HEK293 (cell line): ENCODE data around the gene SNX13.
A peak's percentile ranks its signal among the peaks of the same experiment; 100 is the strongest.

Source experiments
- IKZF3 ChIP-seq: fragments of 450-650 bp; IDR thresholded peaks from 2 replicates; pipeline ENCODE4 v1.5.0; 2018; ENCODE audit warnings: missing biosample characterization, mild to moderate bottlenecking, missing genetic modification characterization, moderate library complexity
- YY1 ChIP-seq: fragments of 450-650 bp; formaldehyde crosslinking; IDR thresholded peaks from 2 replicates; pipeline ENCODE4 v1.5.1; 2018; ENCODE audit warnings: missing biosample characterization, missing genetic modification characterization
- YY2 ChIP-seq: fragments of 450-650 bp; formaldehyde crosslinking; IDR thresholded peaks from 2 replicates; pipeline ENCODE4 v1.5.1; 2016; ENCODE audit warnings: missing biosample characterization, missing genetic modification characterization
- ZBTB48 ChIP-seq: fragments of 450-650 bp; formaldehyde crosslinking; IDR thresholded peaks from 2 replicates; pipeline ENCODE4 v1.5.1; 2016; ENCODE audit warnings: missing biosample characterization, missing genetic modification characterization
- ZNF138 ChIP-seq: fragments of 450-650 bp; formaldehyde crosslinking; IDR thresholded peaks from 2 replicates; pipeline ENCODE4 v1.5.1; 2016; ENCODE audit warnings: missing biosample characterization, missing genetic modification characterization, borderline replicate concordance
- ZNF211 ChIP-seq: fragments of 450-650 bp; formaldehyde crosslinking; IDR thresholded peaks from 2 replicates; pipeline ENCODE4 v1.5.1; 2016; ENCODE audit warnings: low read depth, missing biosample characterization, missing genetic modification characterization
- ZNF221 ChIP-seq: fragments of 450-650 bp; formaldehyde crosslinking; IDR thresholded peaks from 2 replicates; pipeline ENCODE4 v1.5.1; 2017; ENCODE audit warnings: missing biosample characterization, missing genetic modification characterization, borderline replicate concordance
- ZNF335 ChIP-seq: fragments of 450-650 bp; formaldehyde crosslinking; conservative IDR thresholded peaks from 2 replicates; pipeline ENCODE4 v1.5.1; 2016; ENCODE audit warnings: missing biosample characterization, missing genetic modification characterization
- ZNF341 ChIP-seq: fragments of 450-650 bp; formaldehyde crosslinking; IDR thresholded peaks from 2 replicates; pipeline ENCODE4; 2016; ENCODE audit warnings: low read depth, missing biosample characterization, missing genetic modification characterization
- ZNF404 ChIP-seq: fragments of 450-650 bp; formaldehyde crosslinking; IDR thresholded peaks from 2 replicates; pipeline ENCODE4 v1.5.1; 2017; ENCODE audit warnings: missing biosample characterization, missing genetic modification characterization
- ZNF510 ChIP-seq: fragments of 450-650 bp; formaldehyde crosslinking; IDR thresholded peaks from 2 replicates; pipeline ENCODE4 v1.5.1; 2018; ENCODE audit warnings: mild to moderate bottlenecking, missing genetic modification characterization, missing biosample characterization; ENCODE audit not compliant: insufficient replicate concordance
- ZNF623 ChIP-seq: fragments of 450-650 bp; formaldehyde crosslinking; IDR thresholded peaks from 2 replicates; pipeline ENCODE4 v1.5.1; 2016; ENCODE audit warnings: missing biosample characterization, missing genetic modification characterization
- ZNF747 ChIP-seq: fragments of 450-650 bp; formaldehyde crosslinking; IDR thresholded peaks from 2 replicates; pipeline ENCODE4 v1.5.1; 2016; ENCODE audit warnings: missing biosample characterization, missing genetic modification characterization
- TF ChIP-seq, protein P1 (sequence below): fragments of 450-650 bp; formaldehyde crosslinking; IDR thresholded peaks from 2 replicates; pipeline ENCODE4 v1.5.1; 2016; ENCODE audit warnings: missing biosample characterization, missing genetic modification characterization
- TF ChIP-seq, protein P2 (sequence below): fragments of 450-650 bp; IDR thresholded peaks from 2 replicates; pipeline ENCODE4 v1.5.1; 2018; ENCODE audit warnings: missing biosample characterization, mild to moderate bottlenecking, missing genetic modification characterization
- TF ChIP-seq, protein P3 (sequence below): fragments of 450-650 bp; formaldehyde crosslinking; IDR thresholded peaks from 2 replicates; pipeline ENCODE4 v1.5.1; 2017; ENCODE audit warnings: missing biosample characterization, missing genetic modification characterization
- TF ChIP-seq, protein P4 (sequence below): fragments of 450-650 bp; formaldehyde crosslinking; conservative IDR thresholded peaks from 2 replicates; pipeline ENCODE4 v1.5.1; 2016; ENCODE audit warnings: low read depth, missing biosample characterization, missing genetic modification characterization
- TF ChIP-seq, protein P5 (sequence below): fragments of 450-650 bp; formaldehyde crosslinking; IDR thresholded peaks from 2 replicates; pipeline ENCODE4 v1.5.1; 2016; ENCODE audit warnings: missing biosample characterization, missing genetic modification characterization
- TF ChIP-seq, protein P6 (sequence below): fragments of 450-650 bp; formaldehyde crosslinking; IDR thresholded peaks from 2 replicates; pipeline ENCODE4 v1.5.1; 2016; ENCODE audit warnings: missing biosample characterization, missing genetic modification characterization
- TF ChIP-seq, protein P7 (sequence below): fragments of 450-650 bp; formaldehyde crosslinking; IDR thresholded peaks from 2 replicates; pipeline ENCODE4 v1.5.1; 2016; ENCODE audit warnings: missing biosample characterization, missing genetic modification characterization

The SNX13 gene

DNA sequence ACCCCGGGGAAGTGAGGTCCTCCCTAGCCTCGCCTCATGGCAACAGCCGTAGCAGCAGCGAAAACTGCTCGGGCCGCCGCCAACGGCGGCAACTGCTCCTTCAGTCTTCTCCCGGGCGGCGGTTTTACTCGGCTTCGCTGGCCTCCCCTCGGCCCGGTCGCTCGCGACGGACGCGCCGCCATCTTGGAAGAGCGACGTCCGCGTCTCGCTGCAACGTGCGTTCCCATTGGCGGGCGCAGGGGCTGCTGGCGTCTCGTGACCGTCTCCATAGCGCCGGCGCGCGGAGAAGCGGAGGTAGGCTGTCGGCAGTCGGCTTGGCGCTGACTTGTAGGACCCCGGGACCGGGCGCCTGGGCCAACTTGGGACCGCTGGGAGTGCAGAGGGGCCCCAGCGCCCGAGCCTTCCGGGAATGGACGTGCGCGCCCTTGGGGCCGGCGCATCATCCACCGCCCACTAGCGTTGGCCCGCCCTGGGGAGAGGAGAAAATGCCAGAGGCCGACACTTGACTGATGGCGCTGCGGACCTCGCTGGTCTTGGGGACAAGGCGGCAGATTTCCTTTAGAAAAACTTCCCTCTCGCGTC lies at the start of gene SNX13 (continued):
- TF ChIP-seq, protein P1, sequence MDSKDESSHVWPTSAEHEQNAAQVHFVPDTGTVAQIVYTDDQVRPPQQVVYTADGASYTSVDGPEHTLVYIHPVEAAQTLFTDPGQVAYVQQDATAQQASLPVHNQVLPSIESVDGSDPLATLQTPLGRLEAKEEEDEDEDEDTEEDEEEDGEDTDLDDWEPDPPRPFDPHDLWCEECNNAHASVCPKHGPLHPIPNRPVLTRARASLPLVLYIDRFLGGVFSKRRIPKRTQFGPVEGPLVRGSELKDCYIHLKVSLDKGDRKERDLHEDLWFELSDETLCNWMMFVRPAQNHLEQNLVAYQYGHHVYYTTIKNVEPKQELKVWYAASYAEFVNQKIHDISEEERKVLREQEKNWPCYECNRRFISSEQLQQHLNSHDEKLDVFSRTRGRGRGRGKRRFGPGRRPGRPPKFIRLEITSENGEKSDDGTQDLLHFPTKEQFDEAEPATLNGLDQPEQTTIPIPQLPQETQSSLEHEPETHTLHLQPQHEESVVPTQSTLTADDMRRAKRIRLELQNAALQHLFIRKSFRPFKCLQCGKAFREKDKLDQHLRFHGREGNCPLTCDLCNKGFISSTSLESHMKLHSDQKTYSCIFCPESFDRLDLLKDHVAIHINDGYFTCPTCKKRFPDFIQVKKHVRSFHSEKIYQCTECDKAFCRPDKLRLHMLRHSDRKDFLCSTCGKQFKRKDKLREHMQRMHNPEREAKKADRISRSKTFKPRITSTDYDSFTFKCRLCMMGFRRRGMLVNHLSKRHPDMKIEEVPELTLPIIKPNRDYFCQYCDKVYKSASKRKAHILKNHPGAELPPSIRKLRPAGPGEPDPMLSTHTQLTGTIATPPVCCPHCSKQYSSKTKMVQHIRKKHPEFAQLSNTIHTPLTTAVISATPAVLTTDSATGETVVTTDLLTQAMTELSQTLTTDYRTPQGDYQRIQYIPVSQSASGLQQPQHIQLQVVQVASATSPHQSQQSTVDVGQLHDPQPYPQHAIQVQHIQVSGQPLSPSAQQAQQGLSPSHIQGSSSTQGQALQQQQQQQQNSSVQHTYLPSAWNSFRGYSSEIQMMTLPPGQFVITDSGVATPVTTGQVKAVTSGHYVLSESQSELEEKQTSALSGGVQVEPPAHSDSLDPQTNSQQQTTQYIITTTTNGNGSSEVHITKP (tag by site-specific recombination): peak; percentile 52; the same call in 1 of the 2 replicates
- TF ChIP-seq YY2 (peak; percentile 39; the same call in 1 of the 2 replicates), ZNF510 (tag by site-specific recombination) (no peak), ZNF335 (tag by site-specific recombination) (peak; percentile 65), IKZF3 (no peak), YY1 (peak; percentile 84), ZBTB48 (tag by site-specific recombination) (peak; percentile 44; the same call in 1 of the 2 replicates), ZNF211 (tag by site-specific recombination) (no peak), ZNF221 (tag by site-specific recombination) (no peak), ZNF623 (tag by site-specific recombination) (no peak), ZNF341 (peak; percentile 87), ZNF404 (tag by site-specific recombination) (no peak), ZNF138 (tag by site-specific recombination) (no peak), ZNF747 (tag by site-specific recombination) (no peak)
- TF ChIP-seq, protein P2, sequence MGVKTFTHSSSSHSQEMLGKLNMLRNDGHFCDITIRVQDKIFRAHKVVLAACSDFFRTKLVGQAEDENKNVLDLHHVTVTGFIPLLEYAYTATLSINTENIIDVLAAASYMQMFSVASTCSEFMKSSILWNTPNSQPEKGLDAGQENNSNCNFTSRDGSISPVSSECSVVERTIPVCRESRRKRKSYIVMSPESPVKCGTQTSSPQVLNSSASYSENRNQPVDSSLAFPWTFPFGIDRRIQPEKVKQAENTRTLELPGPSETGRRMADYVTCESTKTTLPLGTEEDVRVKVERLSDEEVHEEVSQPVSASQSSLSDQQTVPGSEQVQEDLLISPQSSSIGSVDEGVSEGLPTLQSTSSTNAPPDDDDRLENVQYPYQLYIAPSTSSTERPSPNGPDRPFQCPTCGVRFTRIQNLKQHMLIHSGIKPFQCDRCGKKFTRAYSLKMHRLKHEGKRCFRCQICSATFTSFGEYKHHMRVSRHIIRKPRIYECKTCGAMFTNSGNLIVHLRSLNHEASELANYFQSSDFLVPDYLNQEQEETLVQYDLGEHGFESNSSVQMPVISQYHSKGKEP: no peak
- TF ChIP-seq, protein P3, sequence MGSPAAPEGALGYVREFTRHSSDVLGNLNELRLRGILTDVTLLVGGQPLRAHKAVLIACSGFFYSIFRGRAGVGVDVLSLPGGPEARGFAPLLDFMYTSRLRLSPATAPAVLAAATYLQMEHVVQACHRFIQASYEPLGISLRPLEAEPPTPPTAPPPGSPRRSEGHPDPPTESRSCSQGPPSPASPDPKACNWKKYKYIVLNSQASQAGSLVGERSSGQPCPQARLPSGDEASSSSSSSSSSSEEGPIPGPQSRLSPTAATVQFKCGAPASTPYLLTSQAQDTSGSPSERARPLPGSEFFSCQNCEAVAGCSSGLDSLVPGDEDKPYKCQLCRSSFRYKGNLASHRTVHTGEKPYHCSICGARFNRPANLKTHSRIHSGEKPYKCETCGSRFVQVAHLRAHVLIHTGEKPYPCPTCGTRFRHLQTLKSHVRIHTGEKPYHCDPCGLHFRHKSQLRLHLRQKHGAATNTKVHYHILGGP (tag by site-specific recombination): no peak
- TF ChIP-seq, protein P4, sequence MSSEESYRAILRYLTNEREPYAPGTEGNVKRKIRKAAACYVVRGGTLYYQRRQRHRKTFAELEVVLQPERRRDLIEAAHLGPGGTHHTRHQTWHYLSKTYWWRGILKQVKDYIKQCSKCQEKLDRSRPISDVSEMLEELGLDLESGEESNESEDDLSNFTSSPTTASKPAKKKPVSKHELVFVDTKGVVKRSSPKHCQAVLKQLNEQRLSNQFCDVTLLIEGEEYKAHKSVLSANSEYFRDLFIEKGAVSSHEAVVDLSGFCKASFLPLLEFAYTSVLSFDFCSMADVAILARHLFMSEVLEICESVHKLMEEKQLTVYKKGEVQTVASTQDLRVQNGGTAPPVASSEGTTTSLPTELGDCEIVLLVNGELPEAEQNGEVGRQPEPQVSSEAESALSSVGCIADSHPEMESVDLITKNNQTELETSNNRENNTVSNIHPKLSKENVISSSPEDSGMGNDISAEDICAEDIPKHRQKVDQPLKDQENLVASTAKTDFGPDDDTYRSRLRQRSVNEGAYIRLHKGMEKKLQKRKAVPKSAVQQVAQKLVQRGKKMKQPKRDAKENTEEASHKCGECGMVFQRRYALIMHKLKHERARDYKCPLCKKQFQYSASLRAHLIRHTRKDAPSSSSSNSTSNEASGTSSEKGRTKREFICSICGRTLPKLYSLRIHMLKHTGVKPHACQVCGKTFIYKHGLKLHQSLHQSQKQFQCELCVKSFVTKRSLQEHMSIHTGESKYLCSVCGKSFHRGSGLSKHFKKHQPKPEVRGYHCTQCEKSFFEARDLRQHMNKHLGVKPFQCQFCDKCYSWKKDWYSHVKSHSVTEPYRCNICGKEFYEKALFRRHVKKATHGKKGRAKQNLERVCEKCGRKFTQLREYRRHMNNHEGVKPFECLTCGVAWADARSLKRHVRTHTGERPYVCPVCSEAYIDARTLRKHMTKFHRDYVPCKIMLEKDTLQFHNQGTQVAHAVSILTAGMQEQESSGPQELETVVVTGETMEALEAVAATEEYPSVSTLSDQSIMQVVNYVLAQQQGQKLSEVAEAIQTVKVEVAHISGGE (tag by site-specific recombination): peak; percentile 16; the same call in 1 of the 2 replicates
- TF ChIP-seq, protein P5, sequence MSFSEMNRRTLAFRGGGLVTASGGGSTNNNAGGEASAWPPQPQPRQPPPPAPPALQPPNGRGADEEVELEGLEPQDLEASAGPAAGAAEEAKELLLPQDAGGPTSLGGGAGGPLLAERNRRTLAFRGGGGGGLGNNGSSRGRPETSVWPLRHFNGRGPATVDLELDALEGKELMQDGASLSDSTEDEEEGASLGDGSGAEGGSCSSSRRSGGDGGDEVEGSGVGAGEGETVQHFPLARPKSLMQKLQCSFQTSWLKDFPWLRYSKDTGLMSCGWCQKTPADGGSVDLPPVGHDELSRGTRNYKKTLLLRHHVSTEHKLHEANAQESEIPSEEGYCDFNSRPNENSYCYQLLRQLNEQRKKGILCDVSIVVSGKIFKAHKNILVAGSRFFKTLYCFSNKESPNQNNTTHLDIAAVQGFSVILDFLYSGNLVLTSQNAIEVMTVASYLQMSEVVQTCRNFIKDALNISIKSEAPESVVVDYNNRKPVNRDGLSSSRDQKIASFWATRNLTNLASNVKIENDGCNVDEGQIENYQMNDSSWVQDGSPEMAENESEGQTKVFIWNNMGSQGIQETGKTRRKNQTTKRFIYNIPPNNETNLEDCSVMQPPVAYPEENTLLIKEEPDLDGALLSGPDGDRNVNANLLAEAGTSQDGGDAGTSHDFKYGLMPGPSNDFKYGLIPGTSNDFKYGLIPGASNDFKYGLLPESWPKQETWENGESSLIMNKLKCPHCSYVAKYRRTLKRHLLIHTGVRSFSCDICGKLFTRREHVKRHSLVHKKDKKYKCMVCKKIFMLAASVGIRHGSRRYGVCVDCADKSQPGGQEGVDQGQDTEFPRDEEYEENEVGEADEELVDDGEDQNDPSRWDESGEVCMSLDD (tag by site-specific recombination): no peak
- TF ChIP-seq, protein P6, sequence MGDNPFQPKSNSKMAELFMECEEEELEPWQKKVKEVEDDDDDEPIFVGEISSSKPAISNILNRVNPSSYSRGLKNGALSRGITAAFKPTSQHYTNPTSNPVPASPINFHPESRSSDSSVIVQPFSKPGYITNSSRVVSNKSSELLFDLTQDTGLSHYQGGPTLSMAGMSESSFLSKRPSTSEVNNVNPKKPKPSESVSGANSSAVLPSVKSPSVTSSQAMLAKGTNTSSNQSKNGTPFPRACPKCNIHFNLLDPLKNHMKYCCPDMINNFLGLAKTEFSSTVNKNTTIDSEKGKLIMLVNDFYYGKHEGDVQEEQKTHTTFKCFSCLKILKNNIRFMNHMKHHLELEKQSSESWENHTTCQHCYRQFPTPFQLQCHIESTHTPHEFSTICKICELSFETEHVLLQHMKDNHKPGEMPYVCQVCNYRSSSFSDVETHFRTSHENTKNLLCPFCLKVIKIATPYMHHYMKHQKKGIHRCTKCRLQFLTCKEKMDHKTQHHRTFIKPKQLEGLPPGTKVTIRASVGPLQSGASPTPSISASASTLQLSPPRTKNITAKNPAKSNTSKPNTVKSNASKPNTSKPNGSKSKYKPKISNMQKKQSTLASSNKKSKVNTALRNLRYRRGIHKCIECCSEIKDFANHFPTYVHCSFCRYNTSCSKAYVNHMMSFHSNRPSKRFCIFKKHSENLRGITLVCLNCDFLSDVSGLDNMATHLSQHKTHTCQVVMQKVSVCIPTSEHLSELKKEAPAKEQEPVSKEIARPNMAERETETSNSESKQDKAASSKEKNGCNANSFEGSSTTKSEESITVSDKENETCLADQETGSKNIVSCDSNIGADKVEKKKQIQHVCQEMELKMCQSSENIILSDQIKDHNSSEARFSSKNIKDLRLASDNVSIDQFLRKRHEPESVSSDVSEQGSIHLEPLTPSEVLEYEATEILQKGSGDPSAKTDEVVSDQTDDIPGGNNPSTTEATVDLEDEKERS (tag by site-specific recombination): no peak
- TF ChIP-seq, protein P7, sequence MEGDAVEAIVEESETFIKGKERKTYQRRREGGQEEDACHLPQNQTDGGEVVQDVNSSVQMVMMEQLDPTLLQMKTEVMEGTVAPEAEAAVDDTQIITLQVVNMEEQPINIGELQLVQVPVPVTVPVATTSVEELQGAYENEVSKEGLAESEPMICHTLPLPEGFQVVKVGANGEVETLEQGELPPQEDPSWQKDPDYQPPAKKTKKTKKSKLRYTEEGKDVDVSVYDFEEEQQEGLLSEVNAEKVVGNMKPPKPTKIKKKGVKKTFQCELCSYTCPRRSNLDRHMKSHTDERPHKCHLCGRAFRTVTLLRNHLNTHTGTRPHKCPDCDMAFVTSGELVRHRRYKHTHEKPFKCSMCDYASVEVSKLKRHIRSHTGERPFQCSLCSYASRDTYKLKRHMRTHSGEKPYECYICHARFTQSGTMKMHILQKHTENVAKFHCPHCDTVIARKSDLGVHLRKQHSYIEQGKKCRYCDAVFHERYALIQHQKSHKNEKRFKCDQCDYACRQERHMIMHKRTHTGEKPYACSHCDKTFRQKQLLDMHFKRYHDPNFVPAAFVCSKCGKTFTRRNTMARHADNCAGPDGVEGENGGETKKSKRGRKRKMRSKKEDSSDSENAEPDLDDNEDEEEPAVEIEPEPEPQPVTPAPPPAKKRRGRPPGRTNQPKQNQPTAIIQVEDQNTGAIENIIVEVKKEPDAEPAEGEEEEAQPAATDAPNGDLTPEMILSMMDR: peak; percentile 83
